IPS-NIHi7 (cell line): ENCODE measurements around the gene FCRLA.
"Not testable (repeated sequence)": the region's sequence is repeated elsewhere in the genome, so short reads cannot be mapped to it uniquely, and the experiment has no call there.

Experiments used
- DNase-seq: peaks from one replicate; pipeline ENCODE4 v3.0.0; 2012; ENCODE audit warnings: mixed read lengths; ENCODE audit errors: extremely low spot score

The FCRLA gene

DNA sequence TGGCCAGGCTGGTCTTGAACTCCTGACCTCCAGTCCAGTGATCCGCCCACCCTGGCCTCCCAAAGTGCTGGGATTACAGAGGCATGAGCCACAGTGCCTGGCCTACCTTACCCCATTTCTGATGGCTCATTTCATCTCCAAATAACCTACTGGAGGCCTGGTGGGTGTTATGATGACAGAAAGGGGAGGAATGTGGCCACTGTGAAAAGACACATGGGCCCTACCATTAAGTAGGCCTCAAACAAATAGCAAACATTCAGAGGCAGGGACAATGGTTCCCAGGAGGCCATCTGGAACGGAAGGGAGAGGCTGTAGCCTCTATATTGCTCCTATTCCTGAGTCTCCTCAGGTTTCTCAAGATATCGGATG is 932 bp upstream of the FCRLA start:
- no peak for DNase-seq

DNA sequence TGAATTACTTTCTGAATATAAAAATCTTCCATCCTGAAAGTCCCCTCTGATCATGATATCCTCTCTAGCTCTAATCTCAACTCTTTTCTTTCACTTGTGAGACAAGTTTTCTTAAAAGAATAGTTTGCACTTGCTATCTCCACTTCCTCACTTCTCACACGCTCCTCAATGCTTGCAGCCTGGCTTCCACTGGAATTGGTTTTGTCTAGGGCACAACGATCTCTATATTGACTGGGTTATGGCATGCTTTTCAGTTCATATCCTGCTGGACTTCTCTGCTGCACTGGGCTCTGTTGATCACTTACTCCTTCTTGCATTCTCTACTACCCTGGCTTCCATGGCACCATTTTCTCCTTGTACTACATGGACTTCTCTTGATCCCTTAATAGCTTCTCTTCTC is 474 bp downstream of the FCRLA start:
- no peak for DNase-seq

DNA sequence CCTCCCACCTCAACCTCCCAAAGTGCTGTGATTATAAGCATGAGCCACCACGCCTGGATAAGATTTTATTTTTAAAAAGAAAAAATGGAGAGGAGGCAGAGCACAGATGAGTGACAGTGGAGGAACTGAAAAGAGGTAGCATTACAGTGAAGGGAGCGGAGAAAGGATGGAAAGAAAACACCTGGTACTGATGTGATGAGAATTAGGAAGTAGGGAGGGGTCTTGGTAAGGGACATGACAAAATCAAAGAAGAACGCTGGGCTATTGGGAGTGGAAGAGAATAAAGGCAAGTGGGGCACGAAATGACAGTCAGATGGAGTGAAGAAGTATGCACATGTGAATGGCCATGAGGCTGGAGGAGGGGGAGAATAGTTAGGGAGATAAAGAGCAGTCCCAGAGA is 2.3 kb downstream of the FCRLA start:
- DNase-seq, result no peak

DNA sequence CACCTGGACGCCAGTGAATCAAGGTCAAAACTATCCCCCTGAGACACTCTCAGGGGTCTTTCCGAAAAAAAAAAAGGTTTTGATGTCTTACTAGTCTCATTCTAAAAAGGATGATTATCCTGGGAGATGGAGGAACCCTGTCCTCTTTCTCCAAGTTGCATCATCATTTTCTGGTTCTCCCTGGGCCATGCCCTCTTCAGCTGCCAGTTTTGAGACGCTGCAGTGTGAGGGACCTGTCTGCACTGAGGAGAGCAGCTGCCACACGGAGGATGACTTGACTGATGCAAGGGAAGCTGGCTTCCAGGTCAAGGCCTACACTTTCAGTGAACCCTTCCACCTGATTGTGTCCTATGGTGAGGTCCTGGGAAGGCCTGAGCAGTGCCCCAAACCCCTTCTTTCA is 3.5 kb downstream of the FCRLA start:
- DNase-seq, result no peak

DNA sequence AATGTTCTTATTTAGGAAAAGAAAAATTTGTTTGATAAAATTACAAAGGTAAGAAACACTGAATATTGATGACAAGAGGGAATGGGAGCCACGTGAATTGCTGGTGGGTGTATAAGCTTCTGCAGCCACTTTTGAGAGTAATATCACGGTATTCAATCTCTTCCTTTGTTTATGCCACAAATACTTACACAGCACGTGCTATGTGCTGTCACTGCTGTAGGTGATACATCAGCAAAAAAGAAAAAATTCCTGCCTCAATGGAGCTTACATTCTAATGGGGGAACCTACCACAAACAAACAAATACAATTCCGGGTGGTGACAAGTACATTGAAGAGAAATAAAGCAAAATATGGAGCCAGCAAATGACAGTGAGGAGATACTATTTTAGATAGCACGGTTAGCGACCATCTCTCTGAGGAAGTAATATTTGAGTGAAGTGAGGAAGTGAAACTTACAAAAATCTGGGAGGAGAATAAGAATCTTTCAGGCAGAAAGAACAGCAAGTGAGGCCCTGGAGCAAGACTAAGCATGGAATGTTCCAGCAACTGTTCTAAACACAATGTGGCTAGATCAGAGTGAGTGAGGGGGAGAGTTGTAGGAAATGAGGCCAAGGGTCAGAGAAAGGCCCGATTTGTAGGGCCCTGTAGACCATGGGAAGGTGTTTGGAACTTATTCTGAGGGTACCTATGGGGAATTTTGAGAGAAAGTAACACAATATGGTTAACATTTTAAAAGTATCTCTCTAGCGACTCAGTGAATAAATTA is 11.7 kb downstream of the FCRLA start:
- no peak for DNase-seq

DNA sequence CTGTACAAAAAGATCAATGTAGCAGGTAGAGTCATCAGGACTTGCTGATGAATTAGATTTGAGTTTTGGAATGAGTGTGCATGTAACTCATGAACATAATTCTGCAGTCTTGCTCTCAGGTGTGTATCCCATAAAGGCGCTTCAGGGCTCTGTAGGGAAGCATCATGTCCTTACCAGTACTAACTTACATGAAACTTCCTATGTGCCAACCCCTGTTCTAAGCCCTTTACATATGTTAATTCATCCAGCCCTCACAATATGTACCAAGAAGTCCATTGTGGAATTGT is 12.2 kb downstream of the FCRLA start:
- no peak for DNase-seq

DNA sequence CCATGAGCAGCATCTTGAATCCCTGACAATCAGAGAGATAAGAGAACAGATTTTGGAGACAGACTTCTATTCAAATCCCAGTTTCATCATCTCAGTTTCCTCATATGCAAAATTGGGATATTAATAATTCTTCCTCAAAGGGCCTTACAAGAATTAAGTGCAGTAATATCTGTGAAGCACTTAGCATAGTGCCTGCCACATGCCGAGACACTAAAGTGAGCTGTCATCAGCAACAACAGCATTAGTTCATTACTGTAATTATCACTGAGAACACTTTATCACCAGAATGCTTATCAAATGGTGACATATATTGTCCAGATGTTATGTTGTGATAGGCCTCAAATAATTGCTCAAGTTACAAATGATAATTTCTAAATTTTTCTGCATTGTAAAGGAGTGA is 13.4 kb downstream of the FCRLA start:
- no peak for DNase-seq

DNA sequence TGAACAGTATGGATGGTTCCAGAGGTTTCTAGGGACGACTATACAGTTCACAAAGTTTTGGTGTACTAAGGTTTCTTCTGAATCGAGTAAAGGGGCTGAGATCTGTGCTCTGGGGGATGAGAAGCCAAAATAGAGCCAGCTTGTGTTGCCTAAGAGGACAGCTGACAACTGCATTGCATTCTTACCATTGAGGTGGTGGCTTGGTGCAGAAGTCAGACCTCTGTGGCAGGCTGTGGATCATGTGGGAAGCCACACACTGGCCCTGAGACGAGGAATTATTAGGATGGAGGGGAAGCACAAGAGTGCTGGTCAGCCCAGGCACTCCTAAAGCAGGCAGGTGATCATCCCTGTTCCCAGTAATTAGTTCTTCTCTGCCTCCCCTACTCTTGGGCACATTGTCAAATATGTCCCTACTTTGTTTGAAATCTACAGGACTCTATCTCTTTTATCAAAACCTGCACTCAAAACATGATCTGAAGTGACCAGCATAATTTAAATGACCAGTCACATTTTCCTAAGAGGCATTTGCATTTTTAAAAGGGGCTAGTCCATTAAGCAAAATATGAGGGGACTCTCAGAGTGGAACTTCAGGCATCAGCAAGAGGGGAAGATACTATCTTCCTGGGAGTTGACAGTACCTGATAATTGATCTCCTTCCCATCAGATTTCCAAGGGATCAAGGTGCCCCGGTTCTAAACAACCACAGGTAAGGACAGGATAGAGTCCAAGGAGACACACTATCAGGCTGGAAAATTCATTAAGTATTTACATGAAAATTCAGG is 14.1 kb downstream of the FCRLA start, which contains the start of gene FCRLB:
Gene FCRLB, plus strand, starts transcription at position 589 of the 782 bp plus-strand sequence. CDS start 1,129 bp downstream, outside the sequence.
- no peak for DNase-seq

DNA sequence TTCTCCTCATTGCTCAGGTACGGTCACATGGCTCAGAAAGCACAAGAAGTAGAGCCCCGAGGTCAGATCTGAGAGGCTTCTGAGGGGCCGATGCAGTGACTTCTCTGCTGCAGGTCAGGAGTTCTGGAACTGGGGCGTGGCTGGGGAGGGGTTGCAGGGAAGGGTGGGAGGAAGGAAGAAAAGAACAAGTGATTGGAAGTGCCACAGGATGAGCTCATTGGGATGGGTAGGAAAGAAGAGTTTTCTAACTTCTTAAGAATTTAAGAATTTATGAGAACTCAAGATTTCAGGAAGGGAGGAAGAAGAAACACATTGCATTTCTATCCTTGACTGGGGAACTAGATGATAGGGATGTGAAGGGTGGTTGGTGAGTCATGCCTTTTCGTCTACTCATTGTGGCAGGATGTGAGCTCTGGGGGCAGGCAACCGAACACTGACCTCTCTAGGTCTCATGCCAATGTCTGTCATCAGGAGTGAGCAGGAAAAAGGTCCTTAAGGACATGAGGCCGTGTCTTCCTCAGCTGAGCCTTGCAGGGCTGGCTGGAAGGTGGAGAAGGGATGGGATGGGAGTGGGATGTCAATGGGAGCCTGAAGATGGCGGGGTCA is 14.8 kb downstream of the FCRLA start:
- DNase-seq, result no peak

DNA sequence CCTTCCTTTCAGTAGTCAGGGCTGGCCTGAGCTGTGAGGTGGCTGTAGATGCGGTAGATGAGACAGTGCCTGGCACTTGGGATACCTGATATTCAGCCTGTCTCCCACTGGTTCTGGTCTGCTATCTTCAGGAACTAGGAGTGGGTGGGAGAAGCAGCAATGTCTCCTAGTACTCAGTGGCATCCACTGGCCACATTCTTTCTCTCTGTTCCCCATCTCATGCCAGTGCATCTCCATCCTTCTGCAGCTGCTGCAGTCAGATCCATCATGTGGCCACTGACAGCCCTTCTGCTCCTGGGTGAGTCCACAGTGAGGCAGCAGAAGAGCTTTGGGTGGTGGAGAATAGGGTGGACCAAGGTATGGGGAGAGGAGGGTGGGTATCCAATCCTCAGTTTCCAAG is 15.4 kb downstream of the FCRLA start:
- DNase-seq, result no peak

DNA sequence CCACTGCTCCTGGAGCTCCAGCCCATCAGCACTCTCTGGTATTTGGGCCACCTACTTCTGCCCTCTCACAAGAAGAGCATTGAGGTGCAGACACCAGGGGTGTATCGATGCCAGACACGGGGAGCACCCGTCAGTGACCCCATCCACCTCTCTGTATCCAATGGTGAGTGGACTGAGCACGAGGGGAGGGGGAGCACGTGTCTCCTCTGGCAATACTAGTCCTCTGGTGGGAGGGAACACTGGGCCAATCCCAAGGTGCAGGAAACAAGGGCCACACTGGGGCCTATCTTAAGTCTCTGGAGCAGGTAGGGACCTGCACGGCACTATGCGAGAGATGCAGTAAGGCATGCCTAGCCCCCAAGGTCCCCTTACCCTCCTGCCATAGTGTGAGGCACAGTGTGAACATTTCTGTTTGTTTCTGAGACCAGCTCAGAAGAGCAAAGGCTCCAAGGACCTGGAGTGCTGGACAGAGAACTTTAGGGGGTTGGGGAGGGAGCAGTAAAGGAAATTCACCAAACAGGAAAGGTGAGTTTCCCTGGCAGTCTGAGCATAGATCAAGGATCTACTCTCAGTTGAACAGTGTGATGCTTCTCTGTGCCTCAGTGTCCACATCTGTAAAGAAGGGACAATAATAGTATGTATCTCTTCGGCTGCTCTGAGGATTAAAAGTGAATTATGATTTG is 16.6 kb downstream of the FCRLA start:
- DNase-seq, result no peak

DNA sequence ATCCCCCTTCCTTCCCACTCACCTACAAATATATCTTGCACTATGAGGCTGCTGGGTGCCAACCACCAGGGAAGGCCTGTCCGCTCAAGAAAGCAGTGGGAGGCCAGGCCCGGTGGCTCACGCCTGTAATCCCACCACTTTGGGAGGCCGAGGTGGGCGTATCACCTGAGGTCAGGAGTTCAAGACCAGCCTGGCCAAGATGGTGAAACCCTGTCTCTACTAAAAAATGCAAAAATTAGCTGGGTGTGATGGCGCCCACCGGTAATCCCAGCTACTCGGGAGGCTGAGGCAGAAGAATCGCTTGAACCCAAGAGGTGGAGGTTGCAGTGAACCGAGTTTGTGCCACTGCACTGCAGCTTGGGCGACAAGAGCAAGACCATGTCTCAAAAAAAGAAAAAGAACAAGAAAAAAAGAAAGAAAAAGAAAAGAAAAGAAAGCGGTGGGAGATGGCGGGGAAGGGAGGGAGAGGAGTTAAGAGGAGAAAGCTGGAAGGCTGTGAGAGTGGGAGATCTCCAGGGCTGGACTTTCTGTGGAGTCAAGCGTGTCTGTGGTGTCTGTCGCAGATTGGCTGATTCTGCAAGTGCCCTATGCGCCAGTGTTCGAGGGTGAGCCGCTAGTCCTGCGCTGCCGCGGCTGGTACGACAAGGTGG is 18.4 kb downstream of the FCRLA start:
- not testable (repeated sequence) for DNase-seq

DNA sequence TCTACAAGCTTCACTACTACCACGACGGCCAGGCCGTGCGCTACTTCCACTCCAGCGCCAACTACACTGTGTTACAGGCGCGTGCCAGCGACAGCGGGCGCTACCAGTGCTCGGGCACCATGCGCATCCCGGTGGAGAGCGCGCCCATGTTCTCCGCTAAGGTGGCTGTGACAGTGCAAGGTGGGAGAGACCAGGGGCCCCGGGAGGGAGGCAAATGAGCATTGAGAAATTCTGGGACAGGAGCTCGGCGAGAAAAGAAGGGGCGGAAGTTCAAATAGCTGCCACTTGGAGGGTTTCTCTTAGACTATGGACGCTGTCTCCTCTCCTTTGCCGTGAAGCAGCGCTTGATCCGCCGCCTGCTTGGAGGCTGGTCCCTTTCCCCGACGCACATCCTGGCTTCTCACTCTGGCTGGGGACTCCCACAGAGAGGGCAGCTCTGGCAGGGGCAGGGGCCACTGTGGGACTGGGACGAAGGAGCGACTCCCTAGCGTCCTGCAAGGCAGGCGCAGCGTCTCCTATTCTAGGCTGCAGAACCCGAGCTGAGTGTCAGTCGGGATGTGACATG is 19.0 kb downstream of the FCRLA start:
- DNase-seq, result peak; percentile 42

DNA sequence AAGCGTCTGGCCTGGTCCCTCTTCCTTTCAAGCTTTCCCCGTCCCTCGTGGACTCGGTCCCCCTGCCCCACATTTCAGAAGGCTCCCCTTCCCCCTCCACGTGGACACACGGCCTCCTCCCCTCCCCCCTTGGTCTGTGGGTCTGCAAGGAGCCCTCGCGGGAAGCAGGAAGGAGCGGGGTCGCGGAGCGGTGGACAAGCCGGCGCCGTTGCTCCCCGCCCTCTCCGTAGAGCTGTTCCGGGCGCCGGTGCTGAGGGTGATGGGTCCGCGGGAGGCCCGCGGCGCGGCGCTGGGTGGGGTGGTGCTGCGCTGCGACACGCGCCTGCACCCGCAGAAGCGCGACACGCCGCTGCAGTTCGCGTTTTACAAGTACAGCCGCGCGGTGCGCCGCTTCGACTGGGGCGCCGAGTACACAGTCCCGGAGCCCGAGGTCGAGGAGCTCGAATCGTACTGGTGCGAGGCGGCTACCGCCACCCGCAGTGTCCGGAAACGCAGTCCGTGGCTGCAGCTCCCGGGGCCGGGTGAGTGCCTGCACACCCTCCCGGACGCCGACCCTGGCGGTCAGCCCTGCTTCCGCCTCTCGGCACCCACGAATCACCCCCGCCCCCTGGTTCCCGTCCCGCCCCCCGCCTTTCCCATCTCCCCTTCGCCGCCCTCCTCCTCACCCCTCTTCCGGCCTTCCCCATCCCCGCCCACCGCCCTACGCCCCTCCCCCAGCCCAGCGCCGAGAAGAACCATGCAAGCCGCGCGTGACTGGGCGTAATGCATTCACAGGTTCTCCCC is 19.6 kb downstream of the FCRLA start:
- DNase-seq, result peak; percentile 84

DNA sequence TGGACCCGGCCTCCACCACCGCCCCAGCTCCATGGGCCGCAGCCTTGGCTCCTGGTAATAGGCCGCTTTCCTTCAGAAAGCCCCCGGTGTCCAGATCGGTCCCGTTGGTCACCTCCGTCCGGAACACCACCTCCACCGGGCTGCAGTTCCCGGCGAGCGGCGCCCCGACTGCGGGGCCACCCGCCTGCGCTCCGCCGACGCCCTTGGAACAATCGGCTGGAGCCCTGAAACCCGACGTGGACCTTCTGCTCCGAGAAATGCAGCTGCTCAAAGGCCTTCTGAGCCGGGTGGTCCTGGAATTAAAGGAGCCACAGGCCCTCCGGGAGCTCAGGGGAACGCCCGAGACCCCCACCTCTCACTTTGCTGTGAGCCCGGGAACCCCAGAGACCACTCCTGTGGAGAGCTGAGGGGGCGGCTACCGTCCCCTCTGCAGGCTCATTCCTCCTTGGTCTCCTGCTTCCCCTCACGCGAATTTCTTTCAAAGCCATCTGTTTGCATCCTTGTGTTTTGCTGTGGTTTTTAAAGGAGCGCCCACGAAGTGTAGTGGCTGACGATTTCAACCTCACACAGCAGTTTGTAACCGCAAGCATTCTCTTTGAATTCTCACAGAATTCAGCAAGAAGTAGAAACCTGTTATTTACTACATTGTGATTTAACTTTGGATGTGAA is 20.4 kb downstream of the FCRLA start:
- DNase-seq, result peak; percentile 34

DNA sequence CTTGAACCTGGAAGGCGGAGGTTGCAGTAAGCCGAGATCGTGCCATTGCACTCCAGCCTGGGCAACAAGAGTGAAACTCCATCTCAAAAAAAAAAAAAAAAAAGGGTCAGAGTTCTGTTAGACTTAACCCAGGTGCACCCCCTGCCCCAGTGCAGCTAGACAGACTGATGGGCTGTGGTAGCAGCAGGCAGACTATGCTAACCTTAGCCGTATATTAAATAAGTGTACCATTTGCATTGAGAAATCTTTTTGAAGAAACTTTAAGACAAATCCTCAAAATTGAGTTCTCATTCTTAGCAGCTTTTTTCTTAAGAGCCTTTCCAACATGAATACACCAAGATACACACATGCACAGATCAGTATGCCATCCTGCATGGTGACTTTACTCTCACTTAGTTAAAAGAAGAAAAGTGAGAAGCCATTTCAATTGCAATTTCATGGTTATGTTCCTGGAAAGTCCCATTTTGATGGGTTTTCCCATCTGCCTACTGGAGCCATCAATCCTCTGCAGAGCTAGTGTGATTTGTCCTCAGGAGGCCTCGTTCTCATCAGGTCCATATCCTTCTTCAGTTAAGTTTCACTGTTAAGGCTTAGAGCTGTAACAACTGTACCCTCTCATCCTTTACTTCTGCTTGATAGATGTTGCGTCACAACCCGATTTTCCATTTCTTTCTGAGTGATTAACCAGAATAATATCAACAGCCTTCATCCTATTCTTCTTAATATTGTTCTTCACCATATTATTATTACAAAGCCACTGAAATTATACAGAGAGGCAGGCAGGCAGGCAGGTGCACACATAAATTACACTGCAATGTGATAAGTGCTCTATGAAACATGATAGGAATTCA is 21.6 kb downstream of the FCRLA start:
- DNase-seq, result no peak

DNA sequence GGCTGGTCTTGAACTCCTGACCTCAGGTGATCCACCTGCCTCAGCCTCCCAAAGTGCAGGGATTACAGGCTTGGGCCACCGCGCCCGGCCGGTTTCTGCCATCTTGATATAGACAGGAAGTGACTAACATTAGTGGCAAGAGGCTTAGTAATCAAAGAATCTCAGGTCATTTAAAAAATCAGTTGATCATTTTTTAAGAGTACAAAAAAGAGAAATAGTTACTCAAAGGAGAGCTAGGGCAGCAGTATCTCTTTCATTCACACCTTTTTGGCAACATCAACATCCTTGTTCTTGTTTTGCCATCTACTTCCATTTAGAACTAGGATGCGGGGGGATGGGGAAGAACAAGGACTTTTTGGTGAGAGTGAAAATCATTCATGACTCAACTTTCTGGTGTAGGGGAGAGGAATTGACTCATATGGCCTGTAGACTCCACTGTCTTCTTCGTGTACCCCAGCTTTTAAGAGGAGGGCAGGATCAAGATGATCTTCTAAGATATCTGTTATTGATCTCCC is 23.1 kb downstream of the FCRLA start:
- DNase-seq, result no peak

DNA sequence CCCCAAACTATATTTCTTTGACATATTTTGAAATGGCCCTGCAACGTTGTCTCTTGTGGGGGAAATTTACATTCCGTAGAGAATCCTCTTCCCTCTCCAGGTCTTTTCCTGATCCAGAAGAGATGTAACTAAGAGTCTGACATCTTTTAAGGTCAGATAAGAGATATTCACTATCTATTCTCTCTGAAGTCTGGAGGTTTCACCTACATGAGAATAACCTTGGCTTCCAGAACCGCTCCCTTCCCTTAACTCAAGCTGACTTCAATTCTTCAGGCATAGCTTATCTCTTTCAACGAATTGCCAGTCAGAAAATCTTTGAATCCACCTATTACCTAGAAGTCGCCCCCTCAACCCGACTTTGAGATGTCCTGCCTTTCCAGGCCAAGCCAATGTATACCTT is 24.2 kb downstream of the FCRLA start:
- DNase-seq, result no peak
